GM23338 (cell line): Measurements from ENCODE around the gene C8A. TPM values are rescaled to one million over a fixed set of nuclear protein-coding genes. Genes with fewer than 3 reads are reported as not detected.

Source experiments
- ATAC-seq: fragments of 200-7000 bp; cut with Tn5 transposase; 3 replicates; pipeline ENCODE4 v1.9.1; 2020
- DNase-seq: peaks from one replicate; pipeline ENCODE4 v3.0.0-alpha.2; 2015; ENCODE audit warnings: low spot score
- H2AFZ ChIP-seq: fragments of 200-600 bp; sonication (generic); 2 replicates; pipeline ENCODE4 v1.8.0; 2016; ENCODE audit warnings: antibody characterized with exemption, mild to moderate bottlenecking, moderate library complexity
- H3F3A ChIP-seq: fragments of 200-600 bp; sonication (generic); replicated peaks from 2 replicates; pipeline ENCODE4 v1.8.0; 2017; ENCODE audit warnings: antibody characterized with exemption, mixed run types, low read depth
- H3K27ac ChIP-seq: fragments of 200-600 bp; sonication (generic); 2 replicates; pipeline ENCODE4 v1.6.1; 2016; ENCODE audit warnings: low read depth
- H3K27me3 ChIP-seq: fragments of 200-600 bp; sonication (generic); 2 replicates; pipeline ENCODE4 v1.8.0; 2016; ENCODE audit warnings: mild to moderate bottlenecking, mixed run types, moderate library complexity; ENCODE audit not compliant: insufficient read depth
- H3K36me3 ChIP-seq: fragments of 200-600 bp; sonication (generic); 2 replicates; pipeline ENCODE4 v1.8.0; 2016; ENCODE audit warnings: mild to moderate bottlenecking; ENCODE audit not compliant: insufficient read depth
- H3K4me1 ChIP-seq: fragments of 200-600 bp; sonication (generic); 2 replicates; pipeline ENCODE4 v1.8.0; 2016; ENCODE audit warnings: mild to moderate bottlenecking, moderate library complexity; ENCODE audit not compliant: insufficient read depth
- H3K4me2 ChIP-seq: fragments of 200-600 bp; sonication (generic); 2 replicates; pipeline ENCODE4 v1.7.1; 2017; ENCODE audit warnings: mixed run types
- H3K4me3 ChIP-seq: fragments of 200-600 bp; sonication (generic); 2 replicates; pipeline ENCODE4 v1.6.1; 2016; ENCODE audit warnings: mixed run types
- H3K79me2 ChIP-seq: fragments of 200-600 bp; sonication (generic); replicated peaks from 2 replicates; pipeline ENCODE4 v1.8.0; 2017; ENCODE audit warnings: mild to moderate bottlenecking; ENCODE audit not compliant: insufficient read depth
- H3K9me2 ChIP-seq: fragments of 200-600 bp; sonication (generic); 2 replicates; pipeline ENCODE4 v1.8.0; 2017; ENCODE audit not compliant: insufficient read depth
- H4K20me1 ChIP-seq: fragments of 200-600 bp; sonication (generic); replicated peaks from 2 replicates; pipeline ENCODE4 v1.8.0; 2017; ENCODE audit warnings: mild to moderate bottlenecking; ENCODE audit not compliant: insufficient read depth
- H3K27ac Mint-ChIP-seq: 2 replicates; pipeline ENCODE4 v1.8.0; 2020; ENCODE audit warnings: inconsistent platforms, mild to moderate bottlenecking, moderate library complexity, mixed read lengths
- H3K27me3 Mint-ChIP-seq: 3 replicates; pipeline ENCODE4 v1.8.0; 2022; ENCODE audit warnings: low read depth, mild to moderate bottlenecking, moderate library complexity, mixed read lengths, inconsistent platforms; ENCODE audit not compliant: insufficient read depth, poor library complexity
- H3K36me3 Mint-ChIP-seq: 3 replicates; pipeline ENCODE4 v1.8.0; 2021; ENCODE audit warnings: low read depth, mild to moderate bottlenecking, inconsistent platforms, moderate library complexity, mixed read lengths
- H3K4me1 Mint-ChIP-seq: 3 replicates; pipeline ENCODE4 v1.8.0; 2020; ENCODE audit warnings: mild to moderate bottlenecking, inconsistent platforms, mixed read lengths
- H3K4me3 Mint-ChIP-seq: 3 replicates; pipeline ENCODE4 v1.8.0; 2021; ENCODE audit warnings: moderate library complexity, mild to moderate bottlenecking, inconsistent platforms, mixed read lengths
- H3K9me3 Mint-ChIP-seq: 3 replicates; pipeline ENCODE4 v1.8.0; 2020; ENCODE audit warnings: moderate library complexity, mild to moderate bottlenecking, inconsistent platforms, mixed read lengths
- CREB1 ChIP-seq: fragments of 250-450 bp; sonication (Bioruptor Pico); IDR thresholded peaks from 2 replicates; pipeline ENCODE4 v1.5.0; 2020; ENCODE audit warnings: low read depth, mild to moderate bottlenecking, moderate library complexity
- CTCF ChIP-seq, 2 experiments: fragments of 200-600 bp in 1 of 2; sonication (generic) in 1 of 2; conservative IDR thresholded peaks; 2 replicates each; pipeline versions ENCODE4 v1.5.1 to v1.6.1; 2016 to 2017; ENCODE audit warnings: antibody characterized with exemption in 2 of 2, low read depth in 2 of 2, mild to moderate bottlenecking in 2 of 2, moderate library complexity in 1 of 2
- ETS1 ChIP-seq: IDR thresholded peaks from 2 replicates; pipeline ENCODE4 v1.6.1; 2016; ENCODE audit warnings: antibody characterized with exemption
- EZH2 ChIP-seq: fragments of 200-600 bp; sonication (generic); IDR thresholded peaks from one replicate; pipeline ENCODE4 v1.8.0; 2017; ENCODE audit warnings: antibody characterized with exemption, mild to moderate bottlenecking, low read depth; ENCODE audit not compliant: unreplicated experiment
- EZH2phosphoT487 ChIP-seq: fragments of 200-600 bp; sonication (generic); IDR thresholded peaks from one replicate; pipeline ENCODE4 v1.8.1; 2018; ENCODE audit warnings: antibody characterized with exemption; ENCODE audit not compliant: unreplicated experiment
- JUNB ChIP-seq: IDR thresholded peaks from one replicate; pipeline ENCODE4 v1.6.1; 2016; ENCODE audit warnings: antibody characterized with exemption; ENCODE audit not compliant: unreplicated experiment
- NANOG ChIP-seq: IDR thresholded peaks from 2 replicates; pipeline ENCODE4 v1.6.1; 2016; ENCODE audit warnings: antibody characterized with exemption, borderline replicate concordance
- POLR2AphosphoS5 ChIP-seq: IDR thresholded peaks from 2 replicates; pipeline ENCODE4 v1.6.1; 2016; ENCODE audit warnings: antibody characterized with exemption, low read depth
- REST ChIP-seq: IDR thresholded peaks from one replicate; pipeline ENCODE4 v1.6.1; 2018; ENCODE audit warnings: antibody characterized with exemption; ENCODE audit not compliant: unreplicated experiment
- STAT1 ChIP-seq: IDR thresholded peaks from one replicate; pipeline ENCODE4 v1.6.1; 2016; ENCODE audit warnings: antibody characterized with exemption; ENCODE audit not compliant: unreplicated experiment
- ZNF114 ChIP-seq: fragments of 250-450 bp; sonication (Bioruptor Pico); IDR thresholded peaks from 2 replicates; pipeline ENCODE4 v1.5.0; 2020; ENCODE audit warnings: mild to moderate bottlenecking, moderate library complexity
- ZNF331 ChIP-seq: fragments of 250-450 bp; sonication (Bioruptor Pico); IDR thresholded peaks from 2 replicates; pipeline ENCODE4 v1.5.0; 2020; ENCODE audit warnings: low read depth, mild to moderate bottlenecking, moderate library complexity
- ZNF462 ChIP-seq: fragments of 250-450 bp; sonication (Bioruptor Pico); IDR thresholded peaks from 2 replicates; pipeline ENCODE4 v1.5.0; 2020; ENCODE audit warnings: mild to moderate bottlenecking, moderate library complexity
- polyA plus RNA-seq: library from polyadenylated mRNA; unstranded; fragments of >200 nt; fragmentation: Nextera tagmentation; extraction: Ambion mirVana; gene quantifications from 2 replicates; pipeline ENCODE4 v1.2.1, GENCODE V29; 2016
- total RNA-seq: library from RNA; depleted of rRNA; stranded (reverse); fragments of >200 nt; shearing (Covaris generic); gene quantifications from 2 replicates; pipeline ENCODE4 v1.2.3, GENCODE V29; 2014

C8A gene
- total and polyA plus RNA-seq, 2 experiments from 2014 or later: not detected

- Mint-ChIP-seq H3K9me3 (no peaks in the 10 kb centered on the region), H3K27ac (no peak overlapping the region), H3K36me3 (no peaks in the 10 kb centered on the region), H3K4me3 (no peak overlapping the region), H3K4me1 (no peaks in the 10 kb centered on the region), H3K27me3 (peaks cover 2% of the 10 kb centered on the region)
- no peak for ATAC-seq
- H3K4me1 ChIP-seq: no peaks in the 10 kb centered on the region
- no peaks in the 10 kb centered on the region for H3K36me3 ChIP-seq
- DNase-seq: no peak
- no peak overlapping the region for H3K4me2 ChIP-seq
- H2AFZ ChIP-seq: no peak overlapping the region
- no peaks in the 10 kb centered on the region for H4K20me1 ChIP-seq
- no peak overlapping the region for H3K27ac ChIP-seq
- H3K4me3 ChIP-seq: no peak overlapping the region
- H3F3A ChIP-seq: no peaks in the 10 kb centered on the region
- H3K27me3 ChIP-seq: no peaks in the 10 kb centered on the region
- TF ChIP-seq POLR2AphosphoS5: no peak
- TF ChIP-seq CREB1: no peak
- TF ChIP-seq ETS1: no peak
- TF ChIP-seq EZH2: no peak
- no peak for TF ChIP-seq REST
- TF ChIP-seq CTCF (conservative IDR thresholded peaks at IDR 0.05; ENCODE audit: low read depth in 2 of 2): no peak
- TF ChIP-seq STAT1: no peak
- no peak for TF ChIP-seq ZNF114 (CRISPR knock-in tag)
- TF ChIP-seq ZNF331: no peak
- TF ChIP-seq JUNB: no peak
- no peak for TF ChIP-seq ZNF462
- no peak for TF ChIP-seq EZH2phosphoT487
- TF ChIP-seq NANOG: no peak
- no peaks in the 10 kb centered on the region for H3K79me2 ChIP-seq
- H3K9me2 ChIP-seq: peaks cover 8% of the 10 kb centered on the region; the same call in 1 of the 2 replicates
Measured at GRCh38 chr1:56898879-56899278, 44.3 kb downstream of the C8A start.
